Measurements from ENCODE around the gene TMEM234.

The TMEM234 gene

GRCh38 chr1:32199043-32199716 is 23.0 kb downstream of the TMEM234 start:
- no peak for DNase-seq

GRCh38 chr1:32198237-32199042 is 23.7 kb downstream of the TMEM234 start:
- DNase-seq: no peak

GRCh38 chr1:32197837-32198236 is 24.3 kb downstream of the TMEM234 start:
- no peak for DNase-seq

GRCh38 chr1:32197074-32197473 is 25.1 kb downstream of the TMEM234 start:
- no peak for DNase-seq

GRCh38 chr1:32195972-32196823 is 26.0 kb downstream of the TMEM234 start:
- no peak for DNase-seq

DNA sequence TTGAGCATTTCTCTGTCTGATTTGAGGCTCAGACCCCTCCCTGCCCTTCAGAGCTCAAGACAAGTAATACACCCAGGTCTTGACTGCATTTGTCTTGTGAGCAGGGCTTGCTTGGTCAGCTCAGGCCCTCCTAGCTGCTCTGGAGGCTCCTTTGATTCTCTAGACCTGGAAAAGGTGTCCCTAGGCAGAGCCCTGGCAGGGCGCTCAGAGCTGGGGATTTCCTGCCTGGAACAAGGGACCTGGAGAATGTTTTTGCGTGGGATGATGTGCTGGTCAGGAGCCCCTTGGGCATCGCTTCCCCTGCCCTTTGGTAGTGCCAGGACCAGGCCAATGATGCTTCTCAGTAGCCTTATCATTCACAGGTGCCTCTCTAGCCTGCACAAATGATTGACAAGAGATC is 26.6 kb downstream of the TMEM234 start:
- DNase-seq: no peak

GRCh38 chr1:32194984-32195383 is 27.2 kb downstream of the TMEM234 start:
- DNase-seq: no peak

DNA sequence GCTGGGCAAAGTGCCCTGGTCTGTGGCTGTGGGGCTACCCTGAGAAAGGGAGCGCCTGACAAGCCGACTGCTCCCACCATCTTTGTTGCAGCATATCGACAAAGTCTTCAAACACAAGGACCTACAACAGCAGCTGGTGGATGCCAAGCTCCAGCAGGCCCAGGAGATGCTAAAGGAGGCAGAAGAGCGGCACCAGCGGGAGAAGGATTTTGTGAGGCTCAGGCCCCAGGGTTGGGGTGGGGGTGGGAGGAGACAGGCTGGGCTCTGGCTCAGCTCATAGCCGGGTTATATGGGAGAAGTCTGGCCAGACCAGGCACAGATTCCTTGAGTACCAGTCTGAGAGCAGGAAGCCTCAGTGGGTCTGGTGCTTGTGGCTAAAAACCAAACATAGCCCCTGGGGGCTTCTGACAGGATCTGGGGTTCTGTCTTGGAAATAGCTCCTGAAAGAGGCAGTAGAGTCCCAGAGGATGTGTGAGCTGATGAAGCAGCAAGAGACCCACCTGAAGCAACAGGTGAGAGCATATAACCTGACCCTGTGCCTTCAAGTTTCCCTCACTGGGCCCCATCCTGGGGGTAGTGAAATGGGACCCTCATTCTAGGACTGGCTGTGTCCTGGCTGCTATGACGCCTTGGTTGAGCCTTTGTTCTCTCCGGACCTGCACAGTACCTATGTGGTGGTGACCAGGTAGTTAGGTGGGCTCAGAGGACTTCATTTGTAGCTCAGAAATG is 29.8 kb downstream of the TMEM234 start:
- DNase-seq: no peak

DNA sequence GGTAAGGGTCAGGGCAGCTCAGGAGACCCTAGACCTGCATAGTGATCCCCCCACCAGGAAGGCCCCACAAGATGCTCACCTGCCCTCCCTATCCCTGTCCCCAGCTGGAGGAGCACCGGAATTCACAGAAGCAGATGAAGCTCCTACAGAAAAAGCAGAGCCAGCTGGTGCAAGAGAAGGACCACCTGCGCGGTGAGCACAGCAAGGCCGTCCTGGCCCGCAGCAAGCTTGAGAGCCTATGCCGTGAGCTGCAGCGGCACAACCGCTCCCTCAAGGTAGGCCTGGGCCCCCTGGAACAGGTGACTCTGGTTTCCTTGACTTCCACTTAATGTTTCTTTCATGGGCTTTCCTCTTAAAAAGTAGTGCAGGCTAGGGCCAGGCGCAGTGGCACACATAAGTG is 34.3 kb downstream of the TMEM234 start:
- DNase-seq: no peak

GRCh38 chr1:32186491-32186890 is 35.7 kb downstream of the TMEM234 start:
- no peak for DNase-seq

DNA sequence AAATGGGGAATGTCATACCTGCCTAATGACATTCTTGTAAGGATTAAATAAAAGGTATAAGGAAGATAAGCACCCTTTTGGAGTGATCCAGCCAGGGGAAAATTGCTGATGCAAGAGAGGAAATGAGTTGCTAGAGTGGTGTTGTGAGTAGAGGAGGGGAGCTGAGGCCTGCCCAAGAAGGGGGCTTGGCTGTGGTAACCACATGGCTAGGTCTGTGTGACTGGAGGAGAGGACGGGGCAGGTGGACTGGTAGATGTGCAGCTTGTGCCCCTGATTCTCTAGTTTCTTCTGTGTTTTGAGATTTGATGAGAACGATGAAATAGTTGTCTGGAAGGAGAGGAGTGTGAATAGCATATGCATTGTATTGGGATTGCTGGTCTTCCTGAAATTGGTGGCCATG is 36.1 kb downstream of the TMEM234 start:
- no peak for DNase-seq

- no peak for DNase-seq
These were observed 37.5 kb downstream of the TMEM234 start for GRCh38 chr1:32184650-32185049.

DNA sequence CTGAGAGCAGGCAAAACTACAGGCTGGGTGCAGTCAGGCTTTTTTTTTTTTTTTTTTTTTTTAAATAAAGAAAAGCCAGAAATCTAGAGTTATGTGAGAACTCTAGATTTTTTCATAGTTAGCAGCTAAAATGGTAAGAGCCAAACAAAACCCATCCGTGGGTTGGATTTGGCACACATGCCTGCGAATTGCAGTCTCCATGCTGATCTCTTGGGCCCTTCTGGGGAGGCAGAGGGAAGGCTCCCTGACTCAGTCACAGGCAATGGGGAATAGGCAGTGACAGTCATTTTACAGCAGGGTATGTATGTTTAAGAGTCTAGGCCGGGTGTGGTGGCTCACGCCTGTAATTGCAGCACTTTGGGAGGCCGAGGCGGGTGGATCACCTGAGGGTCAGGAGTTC is 40.1 kb downstream of the TMEM234 start:
- DNase-seq: no peak

- no peak for DNase-seq
These were observed 40.6 kb downstream of the TMEM234 start for GRCh38 chr1:32181563-32181962.

GRCh38 chr1:32181065-32181464 is 41.1 kb downstream of the TMEM234 start:
- no peak for DNase-seq

DNA sequence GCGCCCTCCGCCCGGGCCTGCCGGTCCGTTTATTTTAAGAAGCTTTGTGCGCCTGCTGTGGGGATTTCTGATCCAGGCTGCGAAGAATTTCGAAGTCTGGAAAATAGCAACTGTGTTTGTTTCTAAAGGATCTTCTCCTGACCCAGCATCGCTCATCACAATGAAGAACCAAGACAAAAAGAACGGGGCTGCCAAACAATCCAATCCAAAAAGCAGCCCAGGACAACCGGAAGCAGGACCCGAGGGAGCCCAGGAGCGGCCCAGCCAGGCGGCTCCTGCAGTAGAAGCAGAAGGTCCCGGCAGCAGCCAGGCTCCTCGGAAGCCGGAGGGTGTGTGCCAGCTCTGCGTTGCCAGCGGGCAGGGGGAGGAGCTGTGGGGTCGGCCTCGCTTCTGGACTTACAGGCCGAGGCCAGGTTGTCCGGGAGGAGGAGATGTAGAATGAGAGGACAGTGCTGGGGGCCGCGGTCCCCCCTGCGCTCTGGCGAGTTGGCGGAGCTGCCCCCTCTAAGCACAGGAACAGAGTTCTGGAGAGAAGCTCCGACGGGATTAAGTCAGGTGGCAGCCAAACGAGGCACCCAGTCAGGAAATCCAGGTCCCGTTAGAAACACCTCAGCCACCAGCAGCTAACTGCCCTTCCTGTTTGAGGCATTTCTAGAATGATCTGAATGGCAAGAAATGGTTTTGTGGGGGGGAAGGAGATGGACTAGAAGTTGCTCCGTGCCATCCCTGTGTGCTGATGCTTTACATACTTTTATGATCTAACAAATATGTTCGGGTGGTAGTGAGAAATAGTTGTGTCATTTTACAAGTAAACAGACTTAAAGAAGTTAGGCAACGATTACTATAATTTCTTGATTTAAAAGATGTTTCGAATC is 41.7 kb downstream of the TMEM234 start:
- DNase-seq: no peak

- peak; percentile 83 for DNase-seq
These were observed 42.5 kb downstream of the TMEM234 start, which contains the start of gene TXLNA for GRCh38 chr1:32179443-32180185. TXLNA (plus strand) TSS chr1:32179675; CDS start chr1:32180346, 671 bp downstream.

GRCh38 chr1:32179193-32179442 is 43.0 kb downstream of the TMEM234 start:
- DNase-seq: no peak

DNA sequence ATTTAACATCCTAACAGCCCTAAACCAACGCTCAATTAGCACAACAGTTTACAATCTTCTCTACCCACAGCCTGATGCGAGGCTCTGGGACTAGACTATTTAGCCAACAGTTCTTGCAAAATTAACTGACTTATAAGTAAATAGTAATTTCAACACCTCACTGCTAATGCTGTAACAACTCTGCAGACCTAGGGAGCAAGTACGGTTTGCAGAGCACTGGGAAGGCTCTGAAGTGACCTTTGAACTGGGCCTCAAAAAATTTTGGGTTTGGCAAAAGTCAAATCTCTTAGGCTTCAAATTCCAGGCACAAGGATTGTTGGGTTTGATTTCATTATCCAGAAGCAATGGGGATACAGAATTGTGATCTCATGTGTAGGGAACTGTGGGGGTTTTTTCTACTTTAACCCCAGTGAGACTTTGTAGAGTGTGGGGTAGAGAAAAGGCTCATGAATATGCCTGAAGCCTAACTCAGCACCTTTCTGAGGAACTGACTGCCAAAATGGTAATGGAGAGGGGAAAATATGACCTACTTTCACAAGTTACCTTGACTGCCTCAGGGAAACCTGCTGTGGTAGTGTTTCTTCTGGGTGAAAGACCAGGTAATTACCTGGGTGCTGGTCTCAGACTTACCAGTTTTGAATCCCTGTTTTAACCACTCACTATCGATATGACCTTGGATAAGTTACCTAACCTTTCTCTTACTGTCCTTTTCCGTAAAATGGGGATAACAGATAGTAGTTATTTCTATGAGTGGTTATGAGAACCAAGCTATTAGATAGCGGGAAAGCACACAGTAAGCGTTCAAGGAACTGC is 43.6 kb downstream of the TMEM234 start:
- no peak for DNase-seq

DNA sequence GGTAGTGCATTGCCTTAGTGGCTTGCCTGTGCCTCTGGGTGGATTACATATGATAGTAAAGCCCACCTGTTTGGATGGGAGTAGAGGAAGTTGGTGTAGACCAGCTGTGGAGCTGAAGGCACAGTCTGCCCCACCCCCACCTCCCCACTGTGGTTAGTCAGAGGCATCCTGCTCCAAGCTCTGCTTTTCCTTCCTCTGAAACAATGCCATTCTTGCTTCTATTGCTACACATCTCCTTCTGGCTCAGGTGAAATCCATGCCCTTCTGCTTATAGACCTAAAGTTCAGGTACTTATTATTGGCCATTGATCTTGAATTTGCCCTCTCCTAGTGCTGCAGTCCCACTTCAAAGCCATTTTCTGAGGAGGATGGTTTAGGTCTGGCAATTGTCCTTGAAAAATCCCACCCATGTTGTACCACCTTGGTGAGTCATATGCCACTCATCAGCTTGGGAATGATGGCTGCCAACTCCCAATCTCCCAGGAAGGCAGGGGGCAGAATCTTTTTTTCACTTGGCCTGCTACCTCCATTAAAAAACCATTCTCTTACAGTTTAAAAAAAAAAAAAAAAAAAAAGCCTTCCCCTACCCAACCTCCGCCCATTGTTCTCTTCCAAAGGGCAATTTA is 49.4 kb downstream of the TMEM234 start:
- DNase-seq: no peak

All from NCI-H2081 treated with DMSO at 0.1 percent for 48 hours (cell line).